Activated naive CD4-positive, alpha-beta T cell treated with anti-CD3 and anti-CD28 coated beads for 36 hours (primary cell): Measurements from ENCODE around the gene CHIC2. TPM values are rescaled to one million over a fixed set of nuclear protein-coding genes. Genes with fewer than 3 reads are reported as not detected.

Experiments used
- CTCF ChIA-PET: fragments of 350-600 bp; sonication (Branson Sonifier 250); formaldehyde crosslinking; loops from one replicate; lab custom pipeline; 2021; ENCODE audit warnings: antibody characterized with exemption; lab: Charles Lee
- DNase-seq: peaks from one replicate; pipeline ENCODE4 v3.0.0-alpha.2; 2020
- H3K27ac Mint-ChIP-seq: one replicate; pipeline ENCODE4 v1.8.0; 2021; ENCODE audit warnings: mild to moderate bottlenecking, mixed read lengths
- H3K27me3 Mint-ChIP-seq: one replicate; pipeline ENCODE4 v1.8.0; 2021; ENCODE audit warnings: low read depth, mixed read lengths
- H3K36me3 Mint-ChIP-seq: one replicate; pipeline ENCODE4 v1.8.0; 2021; ENCODE audit warnings: low read depth, mixed read lengths
- H3K4me1 Mint-ChIP-seq: one replicate; pipeline ENCODE4 v1.8.0; 2021; ENCODE audit warnings: low read depth, mixed read lengths
- H3K4me3 Mint-ChIP-seq: one replicate; pipeline ENCODE4 v1.8.0; 2021; ENCODE audit warnings: mild to moderate bottlenecking, moderate library complexity, mixed read lengths
- H3K9me3 Mint-ChIP-seq: one replicate; pipeline ENCODE4 v1.8.0; 2021; ENCODE audit warnings: mixed read lengths
- intact Hi-C: fragments of 100-400 bp; cut with micrococcal nuclease; formaldehyde crosslinking; loops from one replicate; pipeline ENCODE4 v1.15.1; 2023
- total RNA-seq, 2 experiments: library from RNA; stranded (reverse); gene quantifications; one replicate each; pipeline ENCODE4 v1.2.3, GENCODE V29; 2021

CHIC2 gene
- total RNA-seq, 2 experiments from 2014 or later: 7.2 to 7.6 TPM

DNA sequence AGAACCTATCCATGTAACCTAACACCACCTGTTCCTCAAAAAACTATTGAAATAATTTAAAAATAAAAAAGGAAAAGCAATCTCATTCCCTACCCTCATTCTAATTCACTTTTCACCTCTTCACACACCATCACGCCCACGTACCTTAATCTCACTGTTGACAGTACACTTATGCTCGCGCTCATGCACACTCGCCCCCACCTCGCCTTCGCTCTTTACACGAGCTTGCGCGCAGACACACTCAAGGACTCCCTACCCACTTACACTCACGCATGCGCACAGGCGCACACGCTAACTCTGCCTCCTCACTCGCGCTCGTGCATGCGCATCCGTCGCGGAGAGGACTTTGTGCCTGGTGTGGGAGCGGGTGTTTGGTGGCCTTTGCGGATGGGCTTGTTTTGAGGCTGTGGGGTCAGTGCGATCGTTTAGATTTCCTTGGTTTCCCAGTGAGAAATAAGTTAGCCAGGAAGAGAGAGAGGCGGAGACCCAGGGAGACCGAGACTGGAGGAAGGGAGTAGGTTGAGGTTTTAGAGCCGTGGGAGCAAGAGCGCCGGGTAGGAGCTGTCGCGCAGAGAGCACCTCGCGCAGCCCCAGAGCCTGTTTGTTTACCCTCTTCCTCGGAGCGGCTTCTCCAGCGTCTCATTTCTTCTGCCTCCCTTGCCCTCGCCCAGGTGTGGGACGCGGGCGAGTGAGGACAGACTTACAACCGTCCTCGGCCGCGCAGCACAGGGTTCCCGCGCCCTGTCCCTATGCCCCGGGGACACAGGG lies 27.4 kb upstream of the CHIC2 start:
- Mint-ChIP-seq H3K4me1 (peaks cover 31% of the 10 kb centered on the region), H3K4me3 (peak overlapping the region; percentile 88), H3K9me3 (no peaks in the 10 kb centered on the region), H3K36me3 (no peaks in the 10 kb centered on the region), H3K27me3 (peaks cover 44% of the 10 kb centered on the region), H3K27ac (no peak overlapping the region)
- CTCF ChIA-PET: no interaction called here
- intact Hi-C loops: loop anchor here (1.0 to 5.0 kb wide), 5 partner anchors 8 to 160 kb away; partner anchors contain the start of genes CHIC2 and GSX2
- peak; percentile 74 for DNase-seq

DNA sequence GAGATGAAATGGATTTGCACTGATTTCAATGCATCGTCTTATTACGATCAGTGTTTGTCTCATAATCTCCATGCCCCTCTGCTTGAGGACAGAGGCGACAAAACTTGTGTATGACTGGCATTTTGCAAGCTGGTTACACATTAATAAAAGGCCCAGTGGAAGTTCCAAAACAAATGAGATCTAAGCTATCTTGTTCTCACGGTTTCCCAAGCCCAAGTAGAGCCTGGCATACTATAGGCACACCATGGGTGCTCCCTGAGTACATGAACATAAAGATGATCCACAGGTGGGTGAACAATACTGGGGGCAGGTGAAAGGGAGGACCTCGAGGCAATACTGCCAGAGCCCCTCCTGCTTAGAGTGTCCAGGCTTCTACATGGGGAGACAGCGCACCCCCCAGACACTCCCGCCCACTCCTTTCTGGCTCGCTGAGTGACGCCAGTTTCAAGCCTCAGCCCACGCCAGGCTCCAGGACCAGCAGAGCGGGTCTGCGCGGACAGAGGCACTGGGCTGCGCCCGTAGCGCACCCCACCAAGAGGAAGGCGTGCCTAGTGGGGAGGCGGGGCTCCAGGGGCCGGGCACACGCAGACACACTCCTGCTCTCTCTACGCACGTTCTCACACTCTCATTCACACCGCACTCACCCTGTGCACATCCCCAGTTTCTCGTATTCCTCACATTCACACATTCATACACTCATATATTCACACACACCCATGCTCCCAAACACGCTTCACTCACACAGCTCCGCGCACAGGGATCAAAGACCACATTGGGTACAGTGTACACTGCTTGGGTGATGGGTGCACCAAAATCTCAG lies 26.6 kb upstream of the CHIC2 start:
- intact Hi-C loops: loop anchor here (1.0 to 5.0 kb wide), 2 partner anchors 27 to 159 kb away; partner anchors contain the start of gene CHIC2
- CTCF ChIA-PET: no interaction called here
- peaks cover 36% of the 10 kb centered on the region for H3K27me3 Mint-ChIP-seq
- peak overlapping the region; percentile 56 for H3K4me3 Mint-ChIP-seq
- no peak overlapping the region for H3K27ac Mint-ChIP-seq
- DNase-seq: no peak
- H3K9me3 Mint-ChIP-seq: no peaks in the 10 kb centered on the region
- H3K4me1 Mint-ChIP-seq: peaks cover 27% of the 10 kb centered on the region
- no peaks in the 10 kb centered on the region for H3K36me3 Mint-ChIP-seq

DNA sequence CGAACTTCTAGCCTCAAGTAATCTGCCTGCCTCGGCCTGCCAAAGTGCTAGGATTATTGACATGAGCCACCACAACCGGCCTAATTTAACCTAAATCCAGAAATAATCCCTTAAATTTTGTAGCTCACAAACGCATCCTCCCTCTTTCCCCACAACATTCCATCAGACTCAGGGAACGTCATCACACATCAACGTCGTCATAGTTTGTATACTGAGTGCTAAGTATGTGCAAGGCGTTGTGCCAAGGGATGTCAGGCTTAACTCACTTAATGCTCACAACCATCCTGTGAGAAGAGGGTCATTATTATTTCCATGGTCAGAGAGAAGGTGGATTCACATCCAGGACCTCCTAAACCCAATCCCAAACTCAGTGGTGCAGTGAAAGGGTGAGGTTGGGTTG lies 26.0 kb upstream of the CHIC2 start:
- Mint-ChIP-seq H3K27ac (no peak overlapping the region), H3K36me3 (no peaks in the 10 kb centered on the region), H3K4me3 (no peak overlapping the region), H3K4me1 (peaks cover 25% of the 10 kb centered on the region), H3K27me3 (peaks cover 33% of the 10 kb centered on the region), H3K9me3 (no peaks in the 10 kb centered on the region)
- intact Hi-C loops: loop anchor here (5.0 kb wide), 1 partner anchor 158 kb away; no protein-coding TSS in a partner anchor
- CTCF ChIA-PET: no interaction called here
- DNase-seq: no peak

- Mint-ChIP-seq H3K27ac (no peak overlapping the region), H3K27me3 (peaks cover 27% of the 10 kb centered on the region)
- intact Hi-C loops: loop anchor here (5.0 kb wide), 1 partner anchor 158 kb away; no protein-coding TSS in a partner anchor
Measured at GRCh38 chr4:54089875-54090274, 25.5 kb upstream of the CHIC2 start.

DNA sequence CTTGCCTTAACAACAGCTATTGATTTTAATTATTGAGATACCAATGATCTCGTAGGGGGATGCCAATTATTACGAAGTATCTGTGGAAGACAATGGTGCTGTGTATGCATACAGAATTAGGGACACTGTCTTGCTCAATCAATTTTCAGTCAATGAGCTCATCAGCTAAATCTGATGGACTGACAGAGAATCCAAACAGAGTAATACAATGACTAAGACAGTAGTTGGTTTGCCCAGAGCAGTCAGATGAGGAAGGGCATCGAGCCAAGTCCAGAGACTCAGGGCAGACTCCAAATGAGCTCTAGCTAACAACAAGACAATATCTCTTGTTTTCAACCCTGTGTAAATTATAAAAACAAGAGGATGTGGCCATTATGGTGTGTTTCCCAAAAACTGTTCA lies 20.9 kb upstream of the CHIC2 start:
- CTCF ChIA-PET: no interaction called here
- no peak for DNase-seq
- Mint-ChIP-seq H3K4me3 (no peak overlapping the region), H3K9me3 (no peaks in the 10 kb centered on the region), H3K27ac (no peak overlapping the region), H3K36me3 (no peaks in the 10 kb centered on the region), H3K27me3 (no peaks in the 10 kb centered on the region), H3K4me1 (no peaks in the 10 kb centered on the region)
- intact Hi-C loops: no loop called here

More at GRCh38 chr4:54089875-54090274, 25.5 kb upstream of the CHIC2 start:
- DNase-seq: no peak
- CTCF ChIA-PET: no interaction called here
- Mint-ChIP-seq H3K4me3 (no peak overlapping the region), H3K9me3 (no peaks in the 10 kb centered on the region), H3K4me1 (peaks cover 23% of the 10 kb centered on the region), H3K36me3 (no peaks in the 10 kb centered on the region)

DNA sequence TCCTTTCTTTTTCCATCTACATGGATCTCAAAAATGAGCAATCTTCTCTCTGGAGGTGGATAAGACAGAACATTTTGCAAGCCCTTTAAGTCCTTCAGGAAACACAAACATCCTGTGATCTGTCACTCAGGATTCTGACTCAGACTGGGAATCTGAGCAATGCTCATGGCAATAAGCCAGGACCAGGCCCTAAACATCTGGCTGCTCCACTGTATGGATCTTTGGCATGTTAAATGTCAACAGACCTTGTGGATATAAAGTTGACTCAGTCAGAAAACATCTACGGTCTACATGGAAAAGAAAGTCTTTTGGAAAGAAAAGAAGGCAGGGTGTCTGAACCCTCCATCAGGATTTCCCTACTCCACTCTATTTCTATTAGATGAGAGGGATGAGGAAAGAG lies 17.8 kb upstream of the CHIC2 start:
- H3K4me1 Mint-ChIP-seq: no peaks in the 10 kb centered on the region
- H3K27ac Mint-ChIP-seq: no peak overlapping the region
- CTCF ChIA-PET: no interaction called here
- DNase-seq: no peak
- H3K36me3 Mint-ChIP-seq: no peaks in the 10 kb centered on the region
- H3K9me3 Mint-ChIP-seq: no peaks in the 10 kb centered on the region
- intact Hi-C loops: no loop called here
- no peak overlapping the region for H3K4me3 Mint-ChIP-seq
- peaks cover 2% of the 10 kb centered on the region for H3K27me3 Mint-ChIP-seq

- Mint-ChIP-seq H3K27me3 (peaks cover 2% of the 10 kb centered on the region), H3K9me3 (no peaks in the 10 kb centered on the region), H3K4me1 (no peaks in the 10 kb centered on the region), H3K27ac (no peak overlapping the region), H3K4me3 (no peak overlapping the region), H3K36me3 (no peaks in the 10 kb centered on the region)
- intact Hi-C loops: no loop called here
- DNase-seq: no peak
- CTCF ChIA-PET: no interaction called here
Measured at GRCh38 chr4:54077812-54078211, 13.4 kb upstream of the CHIC2 start.

DNA sequence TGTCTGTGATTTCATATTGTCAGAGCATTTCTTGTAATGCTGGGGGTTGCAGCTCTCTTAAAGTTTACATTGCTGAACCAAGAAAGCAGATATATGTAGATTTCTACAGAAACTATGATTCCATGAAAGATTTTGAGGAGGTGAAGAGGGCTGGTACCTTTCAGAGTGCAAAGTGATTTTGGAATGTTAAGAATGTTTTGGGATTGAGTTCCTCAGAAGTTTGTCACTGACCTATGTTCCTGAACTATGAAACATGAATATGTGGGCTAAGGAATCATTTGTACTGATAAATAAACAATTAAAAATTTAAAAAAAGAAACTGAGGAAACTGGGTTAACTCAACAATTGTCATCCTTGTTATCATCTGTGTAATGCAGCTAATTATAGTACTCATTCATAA lies 12.3 kb upstream of the CHIC2 start:
- Mint-ChIP-seq H3K27me3 (peaks cover 2% of the 10 kb centered on the region), H3K4me3 (no peak overlapping the region), H3K36me3 (no peaks in the 10 kb centered on the region), H3K4me1 (no peaks in the 10 kb centered on the region), H3K9me3 (no peaks in the 10 kb centered on the region), H3K27ac (no peak overlapping the region)
- no peak for DNase-seq
- CTCF ChIA-PET: no interaction called here
- intact Hi-C loops: no loop called here

DNA sequence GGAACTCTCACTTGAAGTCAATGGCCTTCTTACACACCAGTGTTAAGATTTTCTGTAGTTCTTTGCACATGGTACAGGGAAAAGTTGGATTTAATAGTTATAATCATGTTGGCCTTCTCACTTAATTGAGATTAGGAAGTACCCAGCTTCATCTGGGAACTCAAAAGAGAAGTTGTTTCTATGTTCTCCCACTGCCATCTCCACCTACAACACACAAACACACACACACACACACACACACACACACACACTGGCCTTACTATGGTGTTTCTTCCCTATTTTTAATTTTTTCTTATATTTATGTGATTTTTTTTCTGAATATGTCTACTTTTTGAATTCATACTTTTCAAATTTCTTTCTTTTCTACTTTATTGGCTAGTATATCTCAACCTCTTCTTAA lies 10.0 kb upstream of the CHIC2 start:
- intact Hi-C loops: no loop called here
- CTCF ChIA-PET: no interaction called here
- H3K4me1 Mint-ChIP-seq: no peaks in the 10 kb centered on the region
- H3K9me3 Mint-ChIP-seq: no peaks in the 10 kb centered on the region
- H3K27me3 Mint-ChIP-seq: peaks cover 2% of the 10 kb centered on the region
- no peak overlapping the region for H3K4me3 Mint-ChIP-seq
- no peak overlapping the region for H3K27ac Mint-ChIP-seq
- H3K36me3 Mint-ChIP-seq: no peaks in the 10 kb centered on the region
- DNase-seq: no peak

GRCh38 chr4:54073271-54073880 lies 9.0 kb upstream of the CHIC2 start:
- Mint-ChIP-seq H3K4me3 (no peak overlapping the region), H3K36me3 (no peaks in the 10 kb centered on the region), H3K27me3 (peaks cover 2% of the 10 kb centered on the region), H3K27ac (no peak overlapping the region), H3K9me3 (no peaks in the 10 kb centered on the region), H3K4me1 (no peaks in the 10 kb centered on the region)
- intact Hi-C loops: no loop called here
- DNase-seq: no peak
- CTCF ChIA-PET: no interaction called here

- Mint-ChIP-seq H3K27me3 (peaks cover 2% of the 10 kb centered on the region), H3K4me1 (peaks cover 21% of the 10 kb centered on the region), H3K4me3 (no peak overlapping the region), H3K9me3 (no peaks in the 10 kb centered on the region), H3K27ac (no peak overlapping the region), H3K36me3 (no peaks in the 10 kb centered on the region)
- no peak for DNase-seq
- intact Hi-C loops: no loop called here
- CTCF ChIA-PET: interaction anchor here (1.2 kb wide), 1 partner anchor 137 kb away, joined by 4 read pairs; no protein-coding TSS in a partner anchor
Measured at GRCh38 chr4:54067166-54067565, 2.8 kb upstream of the CHIC2 start.

DNA sequence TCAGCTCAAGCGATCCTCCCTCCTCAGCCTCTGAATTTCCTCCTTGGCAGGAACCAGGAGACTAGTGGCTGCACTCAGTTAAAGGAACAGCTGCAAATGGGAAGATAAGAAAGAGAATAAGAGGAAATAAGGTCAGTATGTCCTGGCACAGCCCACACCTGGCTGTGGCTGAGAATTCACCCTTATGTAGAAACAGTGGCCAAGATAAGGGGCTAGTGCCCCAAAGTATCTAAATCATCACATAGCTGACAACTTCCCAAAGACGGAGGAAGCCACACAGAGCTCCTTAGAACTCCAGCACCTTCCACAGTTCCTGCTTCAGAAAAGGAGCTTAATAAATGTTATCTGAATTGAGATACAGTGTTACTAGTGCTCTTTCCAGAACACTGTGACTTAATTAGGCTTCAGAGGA lies 2.3 kb upstream of the CHIC2 start:
- no peaks in the 10 kb centered on the region for H3K9me3 Mint-ChIP-seq
- DNase-seq: no peak
- intact Hi-C loops: no loop called here
- H3K4me3 Mint-ChIP-seq: no peak overlapping the region
- no peak overlapping the region for H3K27ac Mint-ChIP-seq
- H3K4me1 Mint-ChIP-seq: peaks cover 25% of the 10 kb centered on the region
- CTCF ChIA-PET: interaction anchor here (1.2 to 1.6 kb wide), 2 partner anchors 10 to 137 kb away, joined by 4 read pairs; no protein-coding TSS in a partner anchor
- peaks cover 2% of the 10 kb centered on the region for H3K27me3 Mint-ChIP-seq
- H3K36me3 Mint-ChIP-seq: no peaks in the 10 kb centered on the region
